GM18520 (cell line): Measurements from ENCODE around the gene NDFIP2.
"Not testable (repeated sequence)": the region's sequence is repeated elsewhere in the genome, so short reads cannot be mapped to it uniquely, and the experiment has no call there.

Experiments
- ATAC-seq: cut with Tn5 transposase; IDR thresholded peaks from one replicate; pipeline ENCODE4 v1.9.1; 2021; ENCODE audit not compliant: unreplicated experiment

NDFIP2 gene

DNA sequence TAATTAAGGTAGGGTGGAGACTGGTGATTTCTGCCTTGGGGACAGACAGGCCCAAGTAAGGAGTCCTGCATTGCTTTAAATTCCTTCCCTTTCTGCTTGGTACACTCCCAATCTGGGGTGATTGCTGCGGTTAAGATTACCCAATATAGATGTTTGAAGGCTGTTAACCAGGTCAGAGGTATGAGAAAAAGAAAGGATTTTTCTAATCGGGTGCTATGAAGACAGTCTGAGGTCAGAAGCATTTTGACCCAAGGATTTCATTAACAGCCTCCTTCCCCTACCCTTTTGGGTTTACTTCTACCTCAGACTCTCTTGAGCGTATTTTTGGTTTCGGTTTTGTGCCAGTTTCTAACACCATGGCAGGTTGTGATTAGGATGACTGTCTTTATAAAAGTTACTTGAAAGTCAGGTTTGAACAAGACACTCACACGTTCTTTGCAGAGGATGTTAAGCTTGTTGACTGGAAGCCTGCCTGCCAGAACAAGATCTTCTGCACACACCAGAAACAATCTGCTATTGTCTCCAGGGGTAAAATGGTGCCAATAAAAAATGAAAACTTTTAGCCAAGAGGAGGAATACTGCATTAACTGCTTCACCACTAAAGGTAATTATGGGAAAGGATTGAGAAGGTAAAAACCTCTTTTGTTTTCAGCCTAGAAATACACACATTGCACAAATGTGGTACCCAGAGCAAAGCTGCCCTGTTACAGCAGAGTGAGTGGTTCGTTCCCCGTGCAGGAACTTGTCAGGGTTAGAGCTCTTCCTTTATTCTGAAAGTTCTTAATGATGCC is 108.8 kb downstream of the NDFIP2 start:
- peak; percentile 64 for ATAC-seq

GRCh38 chr13:79590394-79590676 is 109.4 kb downstream of the NDFIP2 start:
- ATAC-seq, result no peak

DNA sequence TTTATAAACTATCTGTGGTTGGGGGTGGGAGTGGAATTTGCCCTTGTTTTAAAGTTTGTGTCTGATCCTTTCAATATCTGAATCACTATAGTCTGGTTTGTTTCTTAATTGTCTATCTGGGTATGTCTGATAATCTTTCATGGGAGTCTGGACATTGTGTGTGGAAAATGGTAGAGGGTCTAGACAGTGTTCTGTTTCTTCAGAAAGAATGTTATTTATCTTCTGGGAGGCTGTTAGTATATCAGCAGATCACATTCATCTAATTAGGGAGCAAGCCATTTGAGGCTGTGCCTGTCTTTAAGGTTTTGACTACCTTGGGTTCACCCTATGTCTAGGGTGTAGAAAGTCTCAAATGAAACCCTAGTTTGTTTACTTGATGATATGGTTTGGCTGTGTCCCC is 110.5 kb downstream of the NDFIP2 start:
- ATAC-seq, result no peak

GRCh38 chr13:79593121-79593520 is 112.2 kb downstream of the NDFIP2 start:
- no peak for ATAC-seq

DNA sequence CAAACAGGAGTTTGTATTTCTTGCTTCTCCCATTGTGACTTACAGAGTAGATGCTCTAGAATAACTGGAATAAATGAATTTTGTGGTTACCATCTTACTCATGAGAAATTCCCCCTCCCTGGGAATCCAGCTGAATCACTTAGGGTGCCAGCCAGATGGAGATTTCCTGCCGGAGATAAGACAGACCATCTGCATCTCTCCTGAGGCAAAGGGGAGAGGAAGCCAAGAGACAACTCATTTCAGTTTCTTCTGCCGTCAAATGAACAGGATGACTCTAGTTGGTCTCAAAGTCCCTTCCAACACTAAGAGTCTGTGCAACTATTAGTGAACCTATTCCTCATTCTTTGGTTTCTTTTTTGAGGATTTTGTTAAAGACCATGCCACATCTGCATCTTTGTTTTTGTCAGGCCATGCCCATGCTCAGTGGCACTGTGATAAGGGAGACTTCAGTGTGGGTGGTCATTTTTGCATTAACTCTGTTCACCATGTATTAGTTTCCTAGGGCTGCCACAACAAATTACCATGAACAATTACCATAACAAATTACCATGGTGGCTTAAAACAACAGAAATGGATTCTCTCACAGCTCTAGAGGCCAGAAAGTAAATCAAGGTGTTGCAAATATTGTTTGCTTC is 112.8 kb downstream of the NDFIP2 start:
- ATAC-seq, result no peak

DNA sequence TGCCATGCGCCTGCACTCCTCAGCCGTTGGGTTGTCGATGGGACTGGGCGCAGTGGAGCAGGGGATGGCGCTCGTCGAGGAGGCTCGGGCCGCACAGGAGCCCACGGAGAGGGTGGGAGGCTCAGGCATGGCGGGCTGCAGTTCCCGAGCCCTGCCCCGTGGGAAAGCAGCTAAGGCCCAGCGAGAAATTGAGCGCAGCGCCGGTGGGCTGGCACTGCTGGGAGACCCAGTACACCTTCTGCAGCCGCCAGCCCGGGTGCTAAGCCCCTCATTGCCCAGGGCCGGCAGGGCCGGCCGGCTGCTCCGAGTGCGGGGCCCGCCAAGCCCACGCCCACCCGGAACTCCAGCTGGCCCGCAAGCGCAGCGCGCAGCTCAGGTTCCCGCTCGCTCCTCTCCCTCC is 119.2 kb downstream of the NDFIP2 start:
- not testable (repeated sequence) for ATAC-seq

DNA sequence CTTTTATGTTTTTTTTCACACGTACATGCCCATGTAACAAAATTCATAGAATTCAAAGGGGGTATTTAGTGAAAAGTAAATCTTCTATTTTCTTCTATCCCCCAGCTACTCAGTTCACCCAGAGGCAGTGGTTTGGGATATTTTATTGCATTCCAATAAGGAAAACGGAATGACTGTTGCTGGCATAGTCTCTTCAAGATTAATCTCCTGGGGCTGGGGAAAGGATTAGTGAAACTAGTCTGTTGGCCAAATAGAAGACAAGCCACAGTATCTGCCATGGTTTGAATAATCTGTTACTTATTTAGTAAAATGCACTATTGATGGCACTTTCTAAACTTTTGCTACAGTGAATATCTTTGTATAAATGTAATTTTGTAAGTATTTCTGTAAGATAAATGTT is 122.0 kb downstream of the NDFIP2 start:
- no peak for ATAC-seq

GRCh38 chr13:79604752-79605151 is 123.8 kb downstream of the NDFIP2 start:
- no peak for ATAC-seq
